Gastroesophageal sphincter (tissue), 3 donors: ENCODE results near the gene HELZ.

ENCODE experiments used
- EP300 ChIP-seq: sonication (generic); formaldehyde crosslinking; IDR thresholded peaks from one replicate; pipeline ENCODE4 v1.6.1; 2017; ENCODE audit warnings: antibody characterized with exemption, mild to moderate bottlenecking
- TF ChIP-seq, protein P1 (sequence below), 4 experiments: fragments of 200-600 bp in 2 of 4; fragments of 450-650 bp in 2 of 4; sonication (generic) in 1 of 4; IDR thresholded peaks; one replicate each; pipeline ENCODE4 v1.5.1; 2017 to 2019; ENCODE audit warnings: antibody characterized with exemption in 4 of 4, mild to moderate bottlenecking in 2 of 4, moderate library complexity in 2 of 4

DNA sequence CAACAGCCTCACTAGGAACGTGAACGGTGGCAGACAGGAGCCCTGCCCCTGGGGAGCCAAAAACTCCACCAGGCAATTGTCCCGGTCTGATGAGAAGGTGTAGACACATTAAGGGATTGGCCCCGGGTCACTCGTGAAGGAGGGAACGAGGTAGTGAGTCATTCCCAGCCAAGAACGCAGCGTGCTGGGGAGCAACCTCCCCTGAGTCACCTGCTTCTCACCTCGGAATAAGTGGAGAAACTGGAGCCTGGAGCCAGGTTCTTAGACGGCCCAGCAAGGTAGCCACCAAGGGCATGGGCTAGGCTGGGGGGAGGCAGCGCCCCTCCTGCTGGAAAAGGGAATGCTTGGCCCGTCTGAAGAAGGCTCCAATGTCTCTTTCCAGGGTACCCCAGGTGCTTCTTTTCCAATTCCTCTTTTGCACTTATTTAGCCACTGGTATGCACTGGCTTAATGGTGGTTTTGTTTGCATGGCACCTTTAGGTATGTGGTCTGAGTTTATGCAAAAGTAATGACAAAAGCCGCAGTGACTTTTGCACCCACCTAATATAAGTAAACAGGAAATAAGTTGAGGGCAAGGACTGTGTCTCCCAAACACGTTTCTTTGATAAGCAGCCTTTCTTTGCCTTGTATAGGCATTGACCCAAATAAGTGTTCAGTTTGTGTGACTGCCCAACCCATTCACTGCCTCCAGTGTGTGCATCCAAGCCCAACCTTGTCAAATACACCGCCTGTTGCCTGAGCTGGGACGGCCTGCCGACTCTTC, 1.8 kb upstream of the HELZ start:
- TF ChIP-seq, protein P1, sequence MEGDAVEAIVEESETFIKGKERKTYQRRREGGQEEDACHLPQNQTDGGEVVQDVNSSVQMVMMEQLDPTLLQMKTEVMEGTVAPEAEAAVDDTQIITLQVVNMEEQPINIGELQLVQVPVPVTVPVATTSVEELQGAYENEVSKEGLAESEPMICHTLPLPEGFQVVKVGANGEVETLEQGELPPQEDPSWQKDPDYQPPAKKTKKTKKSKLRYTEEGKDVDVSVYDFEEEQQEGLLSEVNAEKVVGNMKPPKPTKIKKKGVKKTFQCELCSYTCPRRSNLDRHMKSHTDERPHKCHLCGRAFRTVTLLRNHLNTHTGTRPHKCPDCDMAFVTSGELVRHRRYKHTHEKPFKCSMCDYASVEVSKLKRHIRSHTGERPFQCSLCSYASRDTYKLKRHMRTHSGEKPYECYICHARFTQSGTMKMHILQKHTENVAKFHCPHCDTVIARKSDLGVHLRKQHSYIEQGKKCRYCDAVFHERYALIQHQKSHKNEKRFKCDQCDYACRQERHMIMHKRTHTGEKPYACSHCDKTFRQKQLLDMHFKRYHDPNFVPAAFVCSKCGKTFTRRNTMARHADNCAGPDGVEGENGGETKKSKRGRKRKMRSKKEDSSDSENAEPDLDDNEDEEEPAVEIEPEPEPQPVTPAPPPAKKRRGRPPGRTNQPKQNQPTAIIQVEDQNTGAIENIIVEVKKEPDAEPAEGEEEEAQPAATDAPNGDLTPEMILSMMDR (IDR thresholded peaks at IDR 0.05) = no peak
- TF ChIP-seq EP300 = no peak
